Nucleus accumbens (tissue), 56 donors: ENCODE measurements around the gene PNPO.
A peak's percentile ranks its signal among the peaks of the same experiment; 100 is the strongest.
"Not testable (repeated sequence)": the region's sequence is repeated elsewhere in the genome, so short reads cannot be mapped to it uniquely, and the experiment has no call there.

Source experiments
- DNase-seq, 56 donors: peaks; one replicate each; lab custom pipeline; 2025; lab: John Stamatoyannopoulos, UW

The PNPO gene

DNA sequence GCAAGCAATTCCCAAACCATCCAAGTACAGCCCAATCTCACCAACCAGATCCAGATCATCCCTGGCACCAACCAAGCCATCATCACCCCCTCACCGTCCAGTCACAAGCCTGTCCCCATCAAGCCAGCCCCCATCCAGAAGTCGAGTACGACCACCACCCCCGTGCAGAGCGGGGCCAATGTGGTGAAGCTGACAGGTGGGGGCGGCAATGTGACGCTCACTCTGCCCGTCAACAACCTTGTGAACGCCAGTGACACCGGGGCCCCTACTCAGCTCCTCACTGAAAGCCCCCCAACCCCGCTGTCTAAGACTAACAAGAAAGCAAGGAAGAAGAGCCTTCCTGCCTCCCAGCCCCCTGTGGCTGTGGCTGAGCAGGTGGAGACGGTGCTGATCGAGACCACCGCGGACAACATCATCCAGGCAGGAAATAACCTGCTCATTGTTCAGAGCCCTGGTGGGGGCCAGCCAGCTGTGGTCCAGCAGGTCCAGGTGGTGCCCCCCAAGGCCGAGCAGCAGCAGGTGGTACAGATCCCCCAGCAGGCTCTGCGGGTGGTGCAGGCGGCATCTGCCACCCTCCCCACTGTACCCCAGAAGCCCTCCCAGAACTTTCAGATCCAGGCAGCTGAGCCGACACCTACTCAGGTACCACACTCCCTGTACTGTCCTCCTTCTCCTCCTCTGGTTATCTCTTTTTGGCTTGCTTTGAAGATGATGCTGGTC, 24.7 kb upstream of the PNPO start:
- DNase-seq = no peak

DNA sequence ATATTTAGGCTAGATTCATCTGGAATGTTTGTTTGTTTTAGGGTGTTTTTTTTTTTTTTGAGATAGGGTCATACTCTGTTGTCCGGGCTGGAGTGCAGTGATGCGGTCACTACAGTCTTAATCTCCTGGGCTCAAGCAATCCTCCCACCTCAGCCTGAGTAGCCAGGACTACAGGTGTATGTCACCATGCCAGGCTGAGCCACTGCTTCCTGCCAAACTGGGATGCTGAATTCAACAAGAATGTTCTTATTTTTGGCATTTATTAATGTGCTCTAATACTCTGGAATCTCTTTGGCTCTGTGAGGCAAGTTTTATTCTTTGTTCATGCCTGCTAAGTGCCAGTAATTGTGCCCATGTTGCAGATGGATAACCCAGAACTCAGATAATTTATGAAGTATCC, 23.8 kb upstream of the PNPO start:
- DNase-seq = no peak

DNA sequence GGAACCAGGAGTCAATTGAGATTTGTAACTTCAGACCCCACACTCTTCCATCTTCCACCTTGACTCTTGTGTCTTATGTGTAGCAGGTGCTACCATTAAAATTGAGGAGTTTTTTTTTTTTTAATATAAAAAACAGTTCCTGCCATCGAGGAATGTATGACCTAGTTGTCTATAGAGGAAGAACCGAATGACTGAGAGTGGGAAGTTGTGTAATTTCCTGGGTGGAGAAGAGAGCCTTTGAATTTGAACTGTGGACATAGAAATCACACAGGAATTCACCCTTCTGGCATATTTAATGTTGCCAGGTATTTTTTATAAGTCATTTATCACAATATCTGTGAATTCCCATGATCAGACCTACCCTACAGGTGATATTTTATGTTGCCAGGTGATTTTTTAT, 23.4 kb upstream of the PNPO start:
- DNase-seq = no peak

DNA sequence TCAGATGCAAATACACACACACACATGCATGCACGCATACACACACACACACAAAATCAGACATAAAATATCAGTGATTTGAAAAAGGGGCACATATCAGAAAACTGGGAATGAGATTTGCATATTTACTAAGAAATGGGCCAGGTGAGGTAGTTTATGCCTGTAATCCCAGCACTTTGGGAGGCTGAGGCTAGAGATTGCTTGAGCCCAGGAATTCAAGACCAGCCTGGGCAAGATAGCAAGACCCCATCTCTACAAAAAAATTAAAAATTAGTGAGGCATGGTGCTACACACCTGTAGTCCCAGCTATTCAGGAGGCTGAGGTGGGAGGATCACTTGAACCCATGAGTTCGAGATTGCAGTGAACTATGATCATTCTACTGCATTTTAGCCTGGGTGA, 22.4 kb upstream of the PNPO start:
- DNase-seq = no peak

DNA sequence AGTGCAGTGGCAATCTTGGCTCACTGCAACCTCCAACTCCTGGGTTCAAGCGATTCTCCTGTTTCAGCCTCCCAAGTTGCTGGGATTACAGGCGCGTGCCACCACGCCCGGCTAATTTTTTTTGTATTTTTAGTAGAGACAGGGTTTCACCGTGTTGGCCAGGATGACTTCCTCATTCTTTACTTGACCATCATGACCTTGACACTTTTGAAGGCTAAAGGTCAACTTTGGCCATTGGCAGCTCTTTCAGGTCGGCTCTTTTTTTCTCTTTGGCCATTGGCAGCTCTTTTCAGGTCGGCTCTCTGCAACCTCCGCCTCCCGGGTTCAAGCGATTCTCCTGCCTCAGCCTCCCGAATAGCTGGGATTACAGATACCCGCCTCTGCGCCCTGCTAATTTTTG, 21.5 kb upstream of the PNPO start:
- not testable (repeated sequence) for DNase-seq

DNA sequence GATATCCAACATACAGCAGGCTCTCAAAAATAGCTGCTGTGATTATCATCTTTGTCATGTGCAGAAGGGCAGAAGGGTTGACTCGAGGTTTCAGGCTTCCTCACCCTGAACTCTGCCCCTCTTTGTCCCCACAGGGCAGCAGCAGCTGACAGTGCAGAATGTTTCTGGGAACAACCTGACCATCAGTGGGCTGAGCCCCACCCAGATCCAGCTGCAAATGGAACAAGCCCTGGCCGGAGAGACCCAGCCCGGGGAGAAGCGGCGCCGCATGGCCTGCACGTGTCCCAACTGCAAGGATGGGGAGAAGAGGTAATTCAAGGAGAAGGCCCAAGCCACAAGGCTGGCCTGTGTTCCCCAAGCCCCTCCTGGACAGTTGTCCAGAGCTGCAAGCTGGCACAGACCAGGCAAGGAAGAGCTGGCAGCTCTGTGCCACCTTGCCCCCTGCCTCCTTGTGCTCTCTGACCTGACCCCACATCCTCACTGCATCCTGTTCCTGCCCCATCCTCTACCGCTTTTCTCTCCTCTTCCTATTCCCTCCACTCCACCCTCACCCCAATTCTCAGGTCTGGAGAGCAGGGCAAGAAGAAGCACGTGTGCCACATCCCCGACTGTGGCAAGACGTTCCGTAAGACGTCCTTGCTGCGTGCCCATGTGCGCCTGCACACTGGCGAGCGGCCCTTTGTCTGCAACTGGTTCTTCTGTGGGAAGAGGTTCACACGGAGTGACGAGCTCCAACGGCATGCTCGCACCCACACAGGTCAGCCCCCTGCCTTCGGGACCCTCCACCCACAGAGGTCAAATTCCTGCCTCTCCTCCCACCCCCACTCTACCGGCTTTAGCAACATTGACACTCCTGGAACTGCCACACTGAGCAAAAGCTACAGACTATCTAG, 16.3 kb upstream of the PNPO start:
- no peak for DNase-seq

DNA sequence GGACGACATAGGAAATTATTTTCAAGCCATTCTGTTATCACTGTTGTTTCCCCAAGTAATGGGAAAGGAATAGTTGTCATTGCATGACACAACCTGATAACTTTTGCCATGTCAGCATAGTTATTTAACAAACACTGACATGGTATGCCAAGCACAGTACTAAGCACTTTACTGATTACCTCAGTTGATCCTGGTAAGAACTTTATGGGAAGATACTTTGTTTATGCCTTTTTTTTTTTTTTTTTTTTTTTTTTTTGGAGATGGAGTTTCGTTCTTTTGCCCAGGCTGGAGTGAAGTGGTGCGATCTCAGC, 15.7 kb upstream of the PNPO start:
- DNase-seq = no peak

DNA sequence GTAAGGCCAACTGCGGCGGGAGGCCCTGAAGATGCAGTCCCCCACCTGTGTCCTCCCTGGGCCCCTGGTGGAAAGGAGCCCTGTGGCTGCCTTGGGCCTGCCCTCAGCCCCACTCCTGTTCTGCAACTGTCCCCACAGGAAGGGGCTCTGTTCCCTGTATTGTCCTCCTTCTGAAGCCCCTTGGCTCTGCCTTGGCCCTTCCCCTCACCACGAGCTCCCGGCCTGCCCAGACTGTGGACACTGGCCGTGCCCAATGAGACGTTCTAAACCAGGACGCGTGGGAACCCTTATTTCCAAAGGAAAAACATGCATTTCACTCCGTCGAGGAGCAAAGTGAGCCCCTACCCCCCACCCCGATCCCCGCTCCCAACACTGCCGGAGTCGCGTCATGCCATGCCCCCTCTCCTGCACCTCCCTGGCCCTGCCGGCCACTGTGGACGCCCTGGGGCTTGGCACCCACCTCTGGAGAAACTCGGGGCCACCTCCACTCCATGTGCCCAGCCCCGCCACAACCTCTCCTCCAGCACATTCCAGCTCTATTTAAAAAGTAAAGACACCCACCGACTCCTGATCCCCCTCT, 13.5 kb upstream of the PNPO start:
- DNase-seq = no peak

DNA sequence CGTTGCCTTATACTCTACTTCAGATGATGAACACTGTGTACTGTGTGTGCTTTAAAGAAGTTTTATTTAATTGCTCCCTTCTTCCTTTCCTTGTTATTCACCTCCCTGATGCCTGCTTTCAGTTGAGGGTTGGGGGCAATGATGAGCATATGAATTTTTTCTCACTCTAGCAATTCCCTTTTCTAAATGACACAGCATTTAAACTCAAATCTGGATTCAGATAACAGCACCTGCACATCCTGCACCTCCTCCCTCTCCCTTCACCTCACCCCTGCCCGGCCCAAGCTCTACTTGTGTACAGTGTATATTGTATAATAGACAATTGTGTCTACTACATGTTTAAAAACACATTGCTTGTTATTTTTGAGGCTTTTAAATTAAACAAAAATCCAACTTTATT, 13.0 kb upstream of the PNPO start:
- no peak for DNase-seq

DNA sequence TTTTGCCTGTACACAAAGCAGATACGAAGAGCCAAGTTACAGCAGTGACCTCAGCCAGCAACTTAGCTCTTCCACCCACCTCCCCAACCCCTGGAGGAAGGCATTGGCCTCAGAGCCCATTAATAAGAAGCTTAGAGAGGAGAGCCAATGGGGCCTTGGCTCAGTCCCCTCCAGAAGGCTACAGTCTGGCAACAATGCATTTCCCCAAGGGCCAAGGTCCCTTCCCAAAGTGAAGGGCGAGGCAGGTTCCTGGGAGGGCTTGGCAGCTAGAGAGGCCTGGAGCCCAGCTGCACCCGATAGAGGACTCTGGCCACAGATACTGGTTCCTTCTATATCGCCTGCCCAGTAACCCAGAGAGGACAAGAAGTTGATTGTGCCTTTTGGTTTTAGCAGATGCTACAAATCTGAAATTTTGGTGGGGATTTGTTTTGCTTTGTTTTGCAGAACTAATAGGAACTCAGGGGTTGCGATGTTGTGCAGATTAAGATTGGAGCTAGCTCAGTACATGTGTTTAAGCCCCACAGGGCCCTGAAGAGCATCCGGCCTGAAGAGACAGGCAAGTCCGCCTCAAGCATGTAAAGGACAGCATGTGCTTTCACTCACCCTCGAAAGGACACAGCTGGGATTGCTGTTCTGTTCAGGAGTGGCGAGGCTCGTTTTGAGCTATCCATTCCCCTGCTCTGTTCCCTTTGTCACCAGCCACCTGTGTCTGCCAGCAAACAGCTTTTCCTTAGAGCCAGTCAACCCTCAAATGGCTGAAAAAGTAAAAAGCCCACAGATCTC, 12.0 kb upstream of the PNPO start:
- DNase-seq = peak in 4 of 56 donors; percentile 3 to 16 (median 7)

DNA sequence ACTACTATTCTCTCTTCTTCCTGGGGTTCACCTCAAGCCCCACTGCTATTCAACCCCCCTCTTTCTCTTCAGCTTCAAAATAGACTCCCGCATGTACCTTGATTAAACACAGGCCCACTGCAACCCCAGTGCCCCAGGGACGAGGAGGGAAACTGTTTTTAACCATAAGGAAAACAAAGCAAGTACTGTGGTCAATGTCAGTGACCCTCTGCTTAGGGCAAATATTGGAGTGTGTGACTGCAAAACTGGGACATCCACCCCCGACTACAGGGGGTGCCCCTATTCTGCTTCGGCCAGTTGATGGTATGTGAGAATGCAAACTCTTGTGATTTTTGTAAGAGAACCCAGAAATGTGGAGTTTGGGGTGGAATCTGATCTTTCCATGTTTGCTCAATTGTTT, 9.5 kb upstream of the PNPO start:
- DNase-seq = no peak

DNA sequence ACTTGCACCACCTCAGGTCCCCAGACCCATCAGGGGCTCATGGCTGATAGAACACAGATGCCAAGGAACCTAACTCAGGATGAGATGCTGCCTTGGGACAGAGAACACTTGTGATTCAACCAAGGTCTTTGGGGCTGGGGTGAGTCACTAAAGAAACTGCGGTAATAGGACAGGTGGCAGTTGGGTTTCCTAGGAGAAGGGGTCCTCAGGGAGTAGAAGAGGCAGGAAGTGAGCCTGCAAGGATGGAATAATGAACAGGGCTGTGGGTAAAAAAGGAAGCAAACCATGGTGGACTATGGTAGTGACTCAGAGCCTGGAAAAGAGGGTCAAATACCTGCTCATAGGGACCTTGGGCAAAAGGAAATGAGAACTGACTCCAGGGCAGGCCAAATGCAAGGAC, 6.5 kb upstream of the PNPO start:
- no peak for DNase-seq

DNA sequence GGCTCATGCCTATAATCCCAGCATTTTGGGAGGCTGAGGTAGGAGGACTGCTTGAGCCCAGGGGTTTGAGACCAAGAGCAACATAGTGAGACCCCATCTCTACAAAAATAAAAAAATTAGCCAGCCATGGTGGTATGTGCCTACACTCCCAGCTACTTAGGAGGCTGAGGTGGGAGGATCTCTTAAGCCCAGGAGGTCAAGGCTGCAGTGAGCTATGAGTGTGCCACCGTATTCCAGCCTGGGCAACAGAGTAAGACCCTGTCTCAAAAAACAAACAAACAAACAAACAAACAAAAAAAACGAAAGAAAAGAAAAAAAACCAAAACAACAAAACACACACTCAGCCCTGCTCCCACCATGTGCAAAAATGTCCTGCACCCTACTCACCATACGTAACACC, 5.9 kb upstream of the PNPO start:
- DNase-seq = not testable (repeated sequence)

DNA sequence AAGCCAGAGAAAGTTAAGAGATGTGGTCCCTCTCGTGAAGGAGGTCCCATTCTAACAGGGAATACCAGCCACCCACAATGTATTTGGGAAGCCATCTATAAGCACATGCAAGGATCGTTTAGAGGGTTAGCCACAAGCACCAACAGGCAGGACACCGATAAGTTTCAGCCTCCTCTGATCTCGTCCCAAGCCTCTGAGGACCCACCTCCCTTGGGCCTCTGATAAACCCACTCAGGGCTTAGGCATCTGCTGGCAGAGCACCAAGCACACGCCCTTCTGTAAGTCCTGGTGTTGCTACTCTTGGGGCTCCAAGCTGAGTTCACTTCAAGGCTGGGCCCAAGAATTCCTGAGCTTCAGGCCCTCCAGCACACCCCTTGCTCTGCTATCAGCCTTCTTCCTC, 5.4 kb upstream of the PNPO start:
- no peak for DNase-seq

DNA sequence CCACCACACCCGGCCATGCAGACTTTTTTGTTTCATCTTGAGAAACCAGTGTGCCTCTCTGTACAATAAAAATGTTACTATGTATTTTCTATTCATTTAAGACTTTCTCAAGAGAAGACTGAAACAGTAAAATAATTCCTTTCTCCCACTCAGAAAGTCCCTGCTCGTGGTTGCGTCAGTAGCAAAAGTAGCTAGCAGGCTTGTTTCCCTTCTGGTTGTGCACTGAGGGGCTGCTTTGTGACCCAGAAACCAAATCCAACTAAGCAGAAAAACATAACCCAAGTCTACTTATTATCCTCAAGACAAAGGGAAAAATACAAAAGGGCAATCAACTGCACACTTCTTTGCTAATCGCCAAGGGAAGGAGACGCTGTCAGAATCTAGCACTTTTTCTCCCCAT, 3.4 kb upstream of the PNPO start:
- no peak for DNase-seq

DNA sequence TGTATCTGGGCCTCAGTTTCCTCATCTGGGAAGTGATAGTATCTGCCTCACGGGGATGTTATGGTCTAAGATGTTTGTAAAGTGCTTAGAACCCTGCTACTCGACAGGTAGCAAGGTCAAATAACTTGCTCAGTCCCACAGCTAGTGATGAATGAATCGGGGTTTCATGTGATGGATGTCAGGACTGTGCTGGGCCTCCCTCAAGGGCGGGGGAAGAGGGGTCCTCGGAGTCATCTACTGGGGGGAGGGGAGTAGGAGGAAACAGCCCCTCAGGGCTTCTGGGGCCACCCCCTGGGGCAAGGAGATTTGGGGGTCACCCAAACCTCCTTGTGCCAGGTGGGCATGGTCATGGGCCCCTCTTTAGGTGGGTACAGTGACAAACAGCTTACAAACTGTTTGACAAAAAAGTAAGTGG, 732 bp downstream of the PNPO start:
- DNase-seq = no peak

DNA sequence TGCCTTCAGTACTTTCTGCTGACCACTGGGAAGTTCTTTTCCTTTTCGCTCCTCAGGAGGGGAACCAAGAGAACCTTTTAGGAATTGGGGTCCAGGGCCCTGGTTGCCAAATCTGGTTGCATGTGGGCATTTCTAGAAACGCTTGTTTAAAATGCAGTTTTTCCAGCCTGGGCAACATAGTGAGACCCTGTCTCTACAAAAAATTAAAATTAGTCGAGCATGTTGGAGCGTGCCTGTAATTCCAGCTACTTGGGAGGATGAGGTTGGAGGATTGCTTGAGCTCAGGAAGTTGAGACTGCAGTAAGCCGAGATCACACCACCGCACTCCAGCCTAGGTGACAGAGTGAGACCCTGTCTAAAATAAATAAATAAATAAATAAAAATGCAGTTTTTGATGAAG, 1.2 kb downstream of the PNPO start:
- DNase-seq = no peak

DNA sequence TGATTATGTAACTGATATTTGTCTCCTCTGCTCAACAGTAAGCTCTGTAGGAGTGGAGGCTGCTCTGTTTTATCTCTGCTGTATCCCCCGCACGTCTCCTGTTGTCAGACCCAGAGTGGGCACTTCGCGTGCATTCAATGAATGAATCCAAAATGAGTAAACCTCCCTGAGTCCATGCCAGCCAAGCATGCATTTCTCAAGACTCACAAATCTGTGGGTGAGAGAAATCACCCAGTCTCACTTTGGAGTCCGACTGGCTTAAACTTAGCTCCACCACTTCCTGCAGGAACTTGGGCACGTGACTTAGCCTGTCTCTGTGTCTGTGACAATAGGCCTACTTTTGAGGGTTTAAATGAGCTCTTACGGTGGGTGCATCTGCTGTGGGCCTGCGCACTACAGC, 3.7 kb downstream of the PNPO start:
- DNase-seq = peak in 4 of 56 donors; percentile 0 to 40 (median 20)

DNA sequence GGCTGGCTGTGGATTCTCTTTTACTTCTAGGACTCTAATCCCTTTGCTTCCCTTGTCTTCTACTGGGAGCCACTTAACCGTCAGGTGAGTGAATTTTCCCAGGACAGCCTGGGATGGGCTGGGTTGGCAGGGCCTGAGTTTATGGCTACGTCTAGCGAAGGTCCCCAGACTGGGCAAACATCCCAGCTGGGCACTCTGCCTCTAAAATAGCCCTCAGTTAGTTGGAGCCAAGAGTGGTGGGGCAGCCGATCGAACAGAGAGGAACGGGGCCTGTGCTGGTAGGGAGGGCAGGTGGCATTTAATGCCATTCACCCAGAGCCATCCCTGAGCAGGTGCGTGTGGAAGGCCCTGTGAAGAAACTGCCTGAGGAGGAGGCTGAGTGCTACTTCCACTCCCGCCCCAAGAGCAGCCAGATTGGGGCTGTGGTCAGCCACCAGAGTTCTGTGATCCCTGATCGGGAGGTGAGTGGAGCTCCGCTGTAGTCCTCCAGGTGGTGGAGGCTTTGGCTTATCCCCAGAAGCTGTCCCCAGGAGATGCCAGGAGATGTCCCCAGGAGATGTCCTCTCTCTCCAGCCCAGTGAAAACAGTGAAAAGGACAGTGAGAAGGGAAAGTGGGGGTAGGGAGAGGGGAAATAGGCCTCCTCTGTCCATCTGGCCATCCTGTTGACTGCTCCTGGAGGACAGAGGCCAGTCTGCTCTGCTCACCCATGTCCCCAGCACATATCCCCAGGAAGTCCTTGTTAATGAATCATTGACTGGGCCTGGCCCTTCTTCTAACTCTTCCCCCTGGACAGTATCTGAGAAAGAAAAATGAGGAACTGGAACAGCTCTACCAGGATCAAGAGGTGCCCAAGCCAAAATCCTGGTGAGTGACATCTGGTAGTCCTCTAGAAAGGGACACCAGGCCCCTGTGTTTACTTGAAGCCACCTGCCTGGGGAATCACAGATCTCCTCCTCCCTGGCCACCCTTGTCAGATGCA, 4.4 kb downstream of the PNPO start:
- DNase-seq = peak in 20 of 56 donors; percentile 7 to 52 (median 18)

DNA sequence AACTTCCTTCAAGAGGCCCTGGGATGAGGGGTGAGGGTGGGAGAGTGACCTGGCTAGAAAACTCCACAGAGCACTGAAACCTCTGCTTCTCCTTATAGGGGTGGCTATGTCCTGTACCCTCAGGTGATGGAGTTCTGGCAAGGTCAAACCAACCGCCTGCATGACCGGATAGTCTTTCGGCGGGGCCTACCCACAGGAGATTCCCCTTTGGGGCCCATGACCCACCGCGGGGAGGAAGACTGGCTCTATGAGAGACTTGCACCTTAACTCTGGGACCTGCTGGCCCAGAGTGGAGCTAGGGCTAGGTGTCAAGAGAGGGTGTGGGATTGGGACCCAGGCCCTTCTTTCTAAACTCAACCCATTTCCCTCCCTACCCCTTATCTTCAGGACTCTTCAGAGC, 5.1 kb downstream of the PNPO start:
- DNase-seq = no peak
